ENCODE measurements around the gene CDKAL1. TPM values are rescaled to one million over a fixed set of nuclear protein-coding genes. Genes with fewer than 3 reads are reported as not detected.

The CDKAL1 gene
- total and polyA plus RNA-seq, 10 of the 15 experiments (the other 5 are each of a cell fraction or from before 2014, with no cell fraction given) = 10.7 to 26.9 (median 17.3) TPM

DNA sequence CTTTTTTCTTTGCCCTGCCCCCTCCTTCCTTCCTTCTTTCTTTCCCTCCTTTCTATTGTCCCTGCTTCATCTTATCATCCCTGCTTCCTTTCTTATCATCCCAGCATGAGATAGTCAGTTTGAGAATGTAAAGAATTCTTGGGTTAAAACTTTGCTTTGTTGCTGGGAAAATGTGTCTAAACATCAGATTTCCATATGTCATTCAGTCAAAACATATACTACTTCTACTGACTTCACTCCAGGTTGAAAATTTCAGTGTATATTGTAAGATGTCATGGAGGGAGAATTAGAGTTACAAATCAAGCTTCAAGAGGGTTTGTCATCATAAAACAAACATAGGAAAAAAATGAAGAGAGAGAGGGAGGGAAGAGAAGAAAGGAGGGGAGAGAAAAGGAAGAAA, 700.9 kb downstream of the CDKAL1 start:
- Histone ChIP-seq H3K27me3 (replicated peaks in 1 of 2; ENCODE audit: control insufficient read depth in 2 of 2, insufficient read depth in 2 of 2, low read length in 1 of 2) (no peaks in the 10 kb centered on the region), H3K4me2 (ENCODE audit: control insufficient read depth, insufficient read depth) (no peak overlapping the region), H4K20me1 (ENCODE audit: control insufficient read depth, insufficient read depth) (no peaks in the 10 kb centered on the region), H3K9ac (ENCODE audit: control insufficient read depth, insufficient read depth, low read length) (no peak overlapping the region), H2AFZ (ENCODE audit: control insufficient read depth, low read depth, low read length) (no peak overlapping the region), H3K36me3 (ENCODE audit: control insufficient read depth in 2 of 2, insufficient read depth in 2 of 2, low read length in 1 of 2) (peaks cover 0 to 6% of the 10 kb centered on the region in 2 experiments; a peak in 2 of 4 replicates), H3K27ac (ENCODE audit: control insufficient read depth, insufficient read depth) (no peak overlapping the region), H3K9me3 (replicated peaks; ENCODE audit: control insufficient read depth, insufficient read depth, low read length) (peaks cover 4% of the 10 kb centered on the region; the same call in 2 of the 3 replicates), H3K4me1 (ENCODE audit: control insufficient read depth, insufficient read depth, low read length) (no peaks in the 10 kb centered on the region), H3K4me3 (no peak overlapping the region), H3K79me2 (ENCODE audit: control insufficient read depth, insufficient read depth, low read length) (no peaks in the 10 kb centered on the region)
- CTCF ChIA-PET = no interaction called here
- RAD21 ChIA-PET (ENCODE audit: unreplicated experiment) = no interaction called here
- BruUV-seq (replicated peaks) = no TSS peak
- ATAC-seq (no peak), FAIRE-seq (no peak), DNase-seq (ENCODE audit: low read depth, low spot score) (no peak)
- no peak for TF ChIP-seq SUPT20H (IDR thresholded peaks at IDR 0.05; ENCODE audit: borderline replicate concordance, control insufficient read depth, low read depth, low read length)
- no peak for TF ChIP-seq ZNF217 (IDR thresholded peaks at IDR 0.05)
- TF ChIP-seq, protein P1, sequence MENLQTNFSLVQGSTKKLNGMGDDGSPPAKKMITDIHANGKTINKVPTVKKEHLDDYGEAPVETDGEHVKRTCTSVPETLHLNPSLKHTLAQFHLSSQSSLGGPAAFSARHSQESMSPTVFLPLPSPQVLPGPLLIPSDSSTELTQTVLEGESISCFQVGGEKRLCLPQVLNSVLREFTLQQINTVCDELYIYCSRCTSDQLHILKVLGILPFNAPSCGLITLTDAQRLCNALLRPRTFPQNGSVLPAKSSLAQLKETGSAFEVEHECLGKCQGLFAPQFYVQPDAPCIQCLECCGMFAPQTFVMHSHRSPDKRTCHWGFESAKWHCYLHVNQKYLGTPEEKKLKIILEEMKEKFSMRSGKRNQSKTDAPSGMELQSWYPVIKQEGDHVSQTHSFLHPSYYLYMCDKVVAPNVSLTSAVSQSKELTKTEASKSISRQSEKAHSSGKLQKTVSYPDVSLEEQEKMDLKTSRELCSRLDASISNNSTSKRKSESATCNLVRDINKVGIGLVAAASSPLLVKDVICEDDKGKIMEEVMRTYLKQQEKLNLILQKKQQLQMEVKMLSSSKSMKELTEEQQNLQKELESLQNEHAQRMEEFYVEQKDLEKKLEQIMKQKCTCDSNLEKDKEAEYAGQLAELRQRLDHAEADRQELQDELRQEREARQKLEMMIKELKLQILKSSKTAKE (IDR thresholded peaks at IDR 0.05; ENCODE audit: low read depth, poor library complexity, severe bottlenecking) = no peak
- TF ChIP-seq MYB (IDR thresholded peaks at IDR 0.05; ENCODE audit: borderline replicate concordance, low read depth, low read length) = no peak
- no peak for TF ChIP-seq GABPA (IDR thresholded peaks at IDR 0.05; ENCODE audit: low read depth)
- no peak for TF ChIP-seq ZNF384 (IDR thresholded peaks at IDR 0.05; ENCODE audit: borderline replicate concordance, low read depth, low read length)
- no peak for TF ChIP-seq NBN (IDR thresholded peaks at IDR 0.05)
- TF ChIP-seq, protein P2, sequence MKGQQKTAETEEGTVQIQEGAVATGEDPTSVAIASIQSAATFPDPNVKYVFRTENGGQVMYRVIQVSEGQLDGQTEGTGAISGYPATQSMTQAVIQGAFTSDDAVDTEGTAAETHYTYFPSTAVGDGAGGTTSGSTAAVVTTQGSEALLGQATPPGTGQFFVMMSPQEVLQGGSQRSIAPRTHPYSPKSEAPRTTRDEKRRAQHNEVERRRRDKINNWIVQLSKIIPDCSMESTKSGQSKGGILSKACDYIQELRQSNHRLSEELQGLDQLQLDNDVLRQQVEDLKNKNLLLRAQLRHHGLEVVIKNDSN (IDR thresholded peaks at IDR 0.05; ENCODE audit: borderline replicate concordance, extremely low read length, insufficient read depth, low read depth, low read length) = no peak
- TF ChIP-seq MTA2 (IDR thresholded peaks at IDR 0.05; ENCODE audit: low read depth) = no peak
- TF ChIP-seq EGR1 (IDR thresholded peaks at IDR 0.05; ENCODE audit: borderline replicate concordance in 1 of 2, low read depth in 2 of 2, low read length in 2 of 2) = no peak
- TF ChIP-seq, protein P3, sequence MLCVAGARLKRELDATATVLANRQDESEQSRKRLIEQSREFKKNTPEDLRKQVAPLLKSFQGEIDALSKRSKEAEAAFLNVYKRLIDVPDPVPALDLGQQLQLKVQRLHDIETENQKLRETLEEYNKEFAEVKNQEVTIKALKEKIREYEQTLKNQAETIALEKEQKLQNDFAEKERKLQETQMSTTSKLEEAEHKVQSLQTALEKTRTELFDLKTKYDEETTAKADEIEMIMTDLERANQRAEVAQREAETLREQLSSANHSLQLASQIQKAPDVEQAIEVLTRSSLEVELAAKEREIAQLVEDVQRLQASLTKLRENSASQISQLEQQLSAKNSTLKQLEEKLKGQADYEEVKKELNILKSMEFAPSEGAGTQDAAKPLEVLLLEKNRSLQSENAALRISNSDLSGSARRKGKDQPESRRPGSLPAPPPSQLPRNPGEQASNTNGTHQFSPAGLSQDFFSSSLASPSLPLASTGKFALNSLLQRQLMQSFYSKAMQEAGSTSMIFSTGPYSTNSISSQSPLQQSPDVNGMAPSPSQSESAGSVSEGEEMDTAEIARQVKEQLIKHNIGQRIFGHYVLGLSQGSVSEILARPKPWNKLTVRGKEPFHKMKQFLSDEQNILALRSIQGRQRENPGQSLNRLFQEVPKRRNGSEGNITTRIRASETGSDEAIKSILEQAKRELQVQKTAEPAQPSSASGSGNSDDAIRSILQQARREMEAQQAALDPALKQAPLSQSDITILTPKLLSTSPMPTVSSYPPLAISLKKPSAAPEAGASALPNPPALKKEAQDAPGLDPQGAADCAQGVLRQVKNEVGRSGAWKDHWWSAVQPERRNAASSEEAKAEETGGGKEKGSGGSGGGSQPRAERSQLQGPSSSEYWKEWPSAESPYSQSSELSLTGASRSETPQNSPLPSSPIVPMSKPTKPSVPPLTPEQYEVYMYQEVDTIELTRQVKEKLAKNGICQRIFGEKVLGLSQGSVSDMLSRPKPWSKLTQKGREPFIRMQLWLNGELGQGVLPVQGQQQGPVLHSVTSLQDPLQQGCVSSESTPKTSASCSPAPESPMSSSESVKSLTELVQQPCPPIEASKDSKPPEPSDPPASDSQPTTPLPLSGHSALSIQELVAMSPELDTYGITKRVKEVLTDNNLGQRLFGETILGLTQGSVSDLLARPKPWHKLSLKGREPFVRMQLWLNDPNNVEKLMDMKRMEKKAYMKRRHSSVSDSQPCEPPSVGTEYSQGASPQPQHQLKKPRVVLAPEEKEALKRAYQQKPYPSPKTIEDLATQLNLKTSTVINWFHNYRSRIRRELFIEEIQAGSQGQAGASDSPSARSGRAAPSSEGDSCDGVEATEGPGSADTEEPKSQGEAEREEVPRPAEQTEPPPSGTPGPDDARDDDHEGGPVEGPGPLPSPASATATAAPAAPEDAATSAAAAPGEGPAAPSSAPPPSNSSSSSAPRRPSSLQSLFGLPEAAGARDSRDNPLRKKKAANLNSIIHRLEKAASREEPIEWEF (IDR thresholded peaks at IDR 0.05; ENCODE audit: insufficient replicate concordance, low read depth, low read length) = no peak
- TF ChIP-seq NRF1 (conservative IDR thresholded peaks at IDR 0.05; ENCODE audit: low read depth, low read length) = no peak
- TF ChIP-seq STAT1 (conservative IDR thresholded peaks at IDR 0.05) = no peak
- no peak for TF ChIP-seq CBX3 (IDR thresholded peaks at IDR 0.05; ENCODE audit: borderline replicate concordance, low read depth)
- TF ChIP-seq SREBF1 (IDR thresholded peaks at IDR 0.05; ENCODE audit: low read length) = no peak
- POLR2A ChIA-PET = no interaction called here
- SMC1A ChIA-PET (ENCODE audit: uncharacterized antibody, unreplicated experiment) = interaction anchor here (1.0 to 1.2 kb wide), 3 partner anchors 11 to 55 kb away, joined by 3 to 4 read pairs (median 3); no protein-coding TSS in a partner anchor
- intact Hi-C loops (cut with micrococcal nuclease; ENCODE audit: unreplicated experiment) (no loop called here), in situ Hi-C loops (cut with MboI) (no loop called here)
